Measurements from ENCODE around the gene DUSP2. TPM values are rescaled to one million over a fixed set of nuclear protein-coding genes. Genes with fewer than 3 reads are reported as not detected.

The DUSP2 gene
- total RNA-seq, 1 experiment from 2014 or later = 21.1 TPM

GRCh38 chr2:96131813-96132745 lies 13.2 kb downstream of the DUSP2 start:
- DNase-seq (ENCODE audit: low read depth) = no peak

- DNase-seq (ENCODE audit: low read depth) = no peak
Measured at GRCh38 chr2:96131152-96131812, 14.0 kb downstream of the DUSP2 start.

GRCh38 chr2:96130483-96130882 lies 14.8 kb downstream of the DUSP2 start:
- no peak for DNase-seq (ENCODE audit: low read depth)

GRCh38 chr2:96129528-96130120 lies 15.6 kb downstream of the DUSP2 start:
- DNase-seq (ENCODE audit: low read depth) = peak; percentile 33

GRCh38 chr2:96128456-96128855 lies 16.8 kb downstream of the DUSP2 start:
- DNase-seq (ENCODE audit: low read depth) = no peak

- DNase-seq (ENCODE audit: low read depth) = no peak
Measured at GRCh38 chr2:96124406-96125265, 20.6 kb downstream of the DUSP2 start.

GRCh38 chr2:96123936-96124335 lies 21.3 kb downstream of the DUSP2 start:
- no peak for DNase-seq (ENCODE audit: low read depth)

- no peak for DNase-seq (ENCODE audit: low read depth)
Measured at GRCh38 chr2:96123290-96123689, 21.9 kb downstream of the DUSP2 start.

GRCh38 chr2:96122391-96122790 lies 22.8 kb downstream of the DUSP2 start:
- DNase-seq (ENCODE audit: low read depth) = no peak

GRCh38 chr2:96121414-96121813 lies 23.8 kb downstream of the DUSP2 start:
- DNase-seq (ENCODE audit: low read depth) = no peak

- no peak for DNase-seq (ENCODE audit: low read depth)
Measured at GRCh38 chr2:96120991-96121390, 24.2 kb downstream of the DUSP2 start.

GRCh38 chr2:96120091-96120720 lies 25.0 kb downstream of the DUSP2 start:
- DNase-seq (ENCODE audit: low read depth) = no peak

- DNase-seq (ENCODE audit: low read depth) = no peak
Measured at GRCh38 chr2:96119389-96119751, 25.9 kb downstream of the DUSP2 start.

GRCh38 chr2:96118698-96119388 lies 26.4 kb downstream of the DUSP2 start:
- DNase-seq (ENCODE audit: low read depth) = no peak

- peak; percentile 27 for DNase-seq (ENCODE audit: low read depth)
Measured at GRCh38 chr2:96117701-96118588, 27.3 kb downstream of the DUSP2 start.

- DNase-seq (ENCODE audit: low read depth) = peak; percentile 67
Measured at GRCh38 chr2:96116879-96117533, 28.2 kb downstream of the DUSP2 start.

- DNase-seq (ENCODE audit: low read depth) = peak; percentile 71
Measured at GRCh38 chr2:96116424-96116878, 28.8 kb downstream of the DUSP2 start, which contains the start of gene ADRA2B. Gene ADRA2B (minus strand): TSS chr2:96116571. CDS start chr2:96116149, 422 bp downstream.

- no peak for DNase-seq (ENCODE audit: low read depth)
Measured at GRCh38 chr2:96115631-96116423, 29.4 kb downstream of the DUSP2 start.

Measured in Daoy (cell line).